K562 (cell line): ENCODE data around the gene PKIB. TPM values are rescaled to one million over a fixed set of nuclear protein-coding genes. Genes with fewer than 3 reads are reported as not detected.
A peak's percentile ranks its signal among the peaks of the same experiment; 100 is the strongest.

ENCODE experiments used
- ATAC-seq: fragments of 200-7000 bp; cut with Tn5 transposase; 3 replicates; pipeline ENCODE4 v1.9.1; 2020; ENCODE audit warnings: moderate library complexity
- BruUV-seq: library from RNA; stranded (reverse); fragments of 400-500 nt; replicated peaks from 2 replicates; lab custom pipeline; 2021; lab: Mats Ljungman, UMichigan
- CTCF ChIA-PET: fragments of 300-600 bp; formaldehyde crosslinking; extraction: SDS; loops from one replicate; lab custom pipeline; 2021; ENCODE audit warnings: low intra/inter-chr PET ratio; lab: Yijun Ruan, JAX
- POLR2A ChIA-PET: fragments of 300-600, 350-650 bp; sonication (Branson Sonifier 250); formaldehyde crosslinking; extraction: SDS; loops from one replicate; lab custom pipeline; 2021; ENCODE audit warnings: antibody characterized with exemption, inconsistent platforms; lab: Yijun Ruan, JAX
- DNase-seq, 4 experiments: peaks; one replicate each; pipeline versions ENCODE4 v3.0.0 to v3.0.0-alpha.2; 2011 to 2018; ENCODE audit warnings: low spot score in 3 of 4, mixed read lengths in 3 of 4; ENCODE audit errors: extremely low read depth in 1 of 4
- FAIRE-seq: peaks from 2 replicates; lab custom pipeline; 2011; peaks lifted over from hg19 to GRCh38; lab: Jason Lieb, UNC
- H2AFZ ChIP-seq: 2 replicates; pipeline ENCODE4 v1.6.0; 2011; ENCODE audit warnings: low read depth, low read length, control low read depth, inconsistent platforms
- H3K27ac ChIP-seq: fragments of 200-600 bp; 3 replicates; pipeline ENCODE4 v1.8.0; 2011; ENCODE audit warnings: low read depth, mild to moderate bottlenecking, control low read depth, inconsistent platforms, low read length, moderate library complexity, mixed read lengths; ENCODE audit errors: extremely low read depth
- H3K27me3 ChIP-seq, 2 experiments: fragments of 300-600 bp in 1 of 2; 2 replicates in 1 of 2; 3 replicates in 1 of 2; pipeline versions ENCODE4 v1.6.0 to v1.8.0; 2011; ENCODE audit warnings: inconsistent platforms in 2 of 2, low read length in 2 of 2, mild to moderate bottlenecking in 1 of 2, mixed read lengths in 1 of 2, moderate library complexity in 1 of 2; ENCODE audit not compliant: control insufficient read depth in 2 of 2, insufficient read depth in 2 of 2
- H3K36me3 ChIP-seq: fragments of 300-600 bp; 3 replicates; pipeline ENCODE4 v1.8.0; 2011; ENCODE audit warnings: mild to moderate bottlenecking, low read length, inconsistent platforms; ENCODE audit not compliant: control insufficient read depth, insufficient read depth
- H3K4me1 ChIP-seq, 2 experiments: fragments of 200-600 bp in 1 of 2; replicated peaks in 1 of 2; 2 replicates in 1 of 2; 3 replicates in 1 of 2; pipeline versions ENCODE4 v1.5.1 to v1.8.0; 2011; ENCODE audit warnings: inconsistent platforms in 2 of 2, low read length in 2 of 2, mild to moderate bottlenecking in 1 of 2, mixed read lengths in 1 of 2, moderate library complexity in 1 of 2; ENCODE audit not compliant: control insufficient read depth in 2 of 2, insufficient read depth in 2 of 2
- H3K4me2 ChIP-seq: 2 replicates; pipeline ENCODE4 v1.6.1; 2011; ENCODE audit warnings: low read length, control low read depth, inconsistent platforms, mixed read lengths; ENCODE audit not compliant: insufficient read depth
- H3K4me3 ChIP-seq: fragments of 200-600 bp; sonication (generic), shearing (Covaris generic); 2 replicates; pipeline ENCODE4 v1.5.1; 2016; ENCODE audit warnings: control low read depth, inconsistent platforms
- H3K79me2 ChIP-seq: fragments of 200-600 bp; 3 replicates; pipeline ENCODE4 v1.8.0; 2011; ENCODE audit warnings: low read length, inconsistent platforms; ENCODE audit not compliant: control insufficient read depth, insufficient read depth
- H3K9ac ChIP-seq, 2 experiments: 2 replicates each; pipeline versions ENCODE4 v1.6.0 to v1.6.1; 2011; ENCODE audit warnings: low read depth in 2 of 2, low read length in 2 of 2, control low read depth in 1 of 2, inconsistent platforms in 1 of 2, mild to moderate bottlenecking in 1 of 2, mixed read lengths in 1 of 2; ENCODE audit not compliant: insufficient read depth in 1 of 2
- H3K9me1 ChIP-seq: one replicate; pipeline ENCODE4 v1.6.0; 2011; ENCODE audit warnings: inconsistent platforms, mild to moderate bottlenecking, low read length, moderate library complexity; ENCODE audit not compliant: control insufficient read depth, insufficient read depth
- H3K9me3 ChIP-seq: replicated peaks from 2 replicates; pipeline ENCODE4 v1.5.1; 2011; ENCODE audit warnings: low read depth, low read length, inconsistent platforms; ENCODE audit not compliant: control insufficient read depth, insufficient read depth
- H4K20me1 ChIP-seq: replicated peaks from 2 replicates; pipeline ENCODE4 v1.6.1; 2011; ENCODE audit warnings: low read length, inconsistent platforms, mixed read lengths; ENCODE audit not compliant: control insufficient read depth, insufficient read depth
- KLF10 ChIP-seq: fragments of 250-450 bp; sonication (Bioruptor Pico); IDR thresholded peaks from 2 replicates; pipeline ENCODE4 v1.6.1; 2021; ENCODE audit warnings: matching md5 sums
- MCM5 ChIP-seq: fragments of 450-650 bp; IDR thresholded peaks from 2 replicates; pipeline ENCODE4 v1.6.1; 2016; ENCODE audit warnings: low read depth
- SMARCA4 ChIP-seq: fragments of 450-650 bp; IDR thresholded peaks from 2 replicates; pipeline ENCODE4 v1.6.1; 2016
- ZSCAN29 ChIP-seq: fragments of 450-650 bp; IDR thresholded peaks from 2 replicates; pipeline ENCODE4 v1.6.1; 2017
- WGBS: fragments of 100-300 bp; shearing (Covaris generic); methylation state at CpG from one replicate; pipeline ENCODE4 v1.1.6; 2016; ENCODE audit warnings: low coverage, mixed read lengths; ENCODE audit not compliant: insufficient coverage; ENCODE audit errors: missing lambda C conversion rate; 5-methylcytosine and 5-hydroxymethylcytosine counted together
- in situ Hi-C: fragments of 300-500 bp; cut with MboI; formaldehyde crosslinking; loops from 4 replicates; pipeline ENCODE4 v1.15.0; 2018; ENCODE audit warnings: inconsistent platforms, mixed read lengths
- intact Hi-C: fragments of 100-400 bp; cut with micrococcal nuclease; formaldehyde crosslinking; loops from 2 replicates; pipeline ENCODE4 v1.14.2; 2022
- polyA plus RNA-seq, 8 experiments: library from polyadenylated mRNA; depleted of rRNA in 4 of 8; stranded (reverse) in 5 of 8; unstranded in 3 of 8; fragments of >200 nt; fragmentation: Nextera tagmentation in 2 of 8; fragmentation: Illumina TruSeq in 1 of 8; extraction: Ambion mirVana in 2 of 8; extraction: Trizol in 1 of 8; gene quantifications; 2 replicates each; pipeline versions ENCODE4 v1.2.1 to v1.2.3, GENCODE V29; 2011 to 2014; ENCODE audit warnings: inconsistent platforms in 1 of 8, missing spikeins in 1 of 8
- total RNA-seq, 7 experiments: library from RNA; depleted of rRNA in 6 of 7; stranded (reverse); fragments of >200 nt in 6 of 7; fragmentation: Illumina TruSeq in 2 of 7; extraction: Trizol in 2 of 7; gene quantifications; 2 replicates each; pipeline versions ENCODE4 v1.2.1 to v1.2.3, GENCODE V29; 2011 to 2021; ENCODE audit warnings: low replicate concordance in 1 of 7
- TF ChIP-seq, protein P1 (sequence below): fragments of 250-450 bp; sonication (Bioruptor Pico); IDR thresholded peaks from 2 replicates; pipeline ENCODE4 v1.5.1; 2021; ENCODE audit warnings: mild to moderate bottlenecking

Gene PKIB
- total and polyA plus RNA-seq, 9 of the 15 experiments (the other 6 are each of a cell fraction or from before 2014, with no cell fraction given), result 14.8 to 37.5 (median 27.4) TPM

DNA sequence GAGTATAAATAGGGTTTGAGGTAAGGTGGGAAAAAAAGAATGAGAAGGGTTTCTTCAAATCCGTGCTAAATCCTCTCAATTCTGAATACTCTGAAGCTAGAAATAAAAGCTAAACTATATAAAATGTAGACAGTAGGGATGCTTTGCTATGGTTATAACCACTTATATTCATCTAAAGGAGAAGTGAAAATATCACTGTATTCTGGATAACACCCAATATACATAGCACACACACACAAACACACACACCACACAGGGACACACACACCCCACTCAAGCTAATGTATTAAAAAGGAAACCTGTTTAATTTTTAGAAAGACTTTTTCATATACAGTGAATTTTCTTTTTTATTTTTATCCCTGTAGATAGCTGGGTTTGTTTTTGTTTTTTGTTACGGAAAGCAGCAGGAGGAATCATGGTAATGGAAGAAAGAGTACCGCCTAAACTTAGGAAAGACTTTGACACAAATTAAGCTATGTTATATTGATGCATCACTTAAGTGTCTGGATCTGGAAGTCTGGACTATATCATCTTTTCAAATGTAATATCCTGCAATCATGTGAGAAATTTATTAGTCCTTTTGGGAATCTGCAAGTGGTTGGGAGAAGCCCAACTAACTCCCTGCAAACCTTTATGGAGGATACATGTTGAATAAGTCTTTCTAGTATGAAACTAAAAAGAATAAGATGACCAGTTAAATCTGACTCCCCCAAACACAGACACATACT is 100.9 kb downstream of the PKIB start:
- Histone ChIP-seq H3K9me3 (no peaks in the 10 kb centered on the region), H3K36me3 (no peaks in the 10 kb centered on the region), H3K9me1 (no peaks in the 10 kb centered on the region), H3K4me1 (peaks cover 9 to 43% of the 10 kb centered on the region in 2 experiments; a peak in 3 of 5 replicates), H3K27me3 (no peaks in the 10 kb centered on the region), H2AFZ (peak overlapping the region; percentile 84; the same call in 1 of the 2 replicates), H3K79me2 (no peaks in the 10 kb centered on the region), H3K4me2 (no peak overlapping the region), H3K4me3 (no peak overlapping the region), H4K20me1 (no peaks in the 10 kb centered on the region), H3K27ac (peak overlapping the region; percentile 74; the same call in 2 of the 3 replicates), H3K9ac (no peak overlapping the region)
- no peak for DNase-seq
- no peak for FAIRE-seq
- no peak for TF ChIP-seq SMARCA4
- TF ChIP-seq ZSCAN29, result no peak
- TF ChIP-seq, protein P1, sequence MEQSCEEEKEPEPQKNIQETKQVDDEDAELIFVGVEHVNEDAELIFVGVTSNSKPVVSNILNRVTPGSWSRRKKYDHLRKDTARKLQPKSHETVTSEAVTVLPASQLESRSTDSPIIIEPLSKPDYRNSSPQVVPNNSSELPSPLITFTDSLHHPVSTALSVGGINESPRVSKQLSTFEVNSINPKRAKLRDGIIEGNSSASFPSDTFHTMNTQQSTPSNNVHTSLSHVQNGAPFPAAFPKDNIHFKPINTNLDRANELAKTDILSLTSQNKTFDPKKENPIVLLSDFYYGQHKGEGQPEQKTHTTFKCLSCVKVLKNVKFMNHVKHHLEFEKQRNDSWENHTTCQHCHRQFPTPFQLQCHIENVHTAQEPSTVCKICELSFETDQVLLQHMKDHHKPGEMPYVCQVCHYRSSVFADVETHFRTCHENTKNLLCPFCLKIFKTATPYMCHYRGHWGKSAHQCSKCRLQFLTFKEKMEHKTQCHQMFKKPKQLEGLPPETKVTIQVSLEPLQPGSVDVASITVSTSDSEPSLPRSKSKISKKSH (CRISPR knock-in tag), result no peak
- no peak for TF ChIP-seq KLF10 (CRISPR knock-in tag)
- TF ChIP-seq MCM5, result no peak
- intact Hi-C loops (loop anchor here (5.0 kb wide), 2 partner anchors 239 to 309 kb away; partner anchors contain the start of gene SERINC1), in situ Hi-C loops (no loop called here)
- 55% methylated on average over 3 of the region's 3 CpGs for WGBS
- ChIA-PET POLR2A (no interaction called here), CTCF (no interaction called here)
- BruUV-seq, result no TSS peak
- no peak for ATAC-seq
